Body of pancreas (tissue), 4 donors: ENCODE measurements around the gene LY6G6D. TPM values are rescaled to one million over a fixed set of nuclear protein-coding genes. Genes with fewer than 3 reads are reported as not detected.

Source experiments
- ATAC-seq: fragments of 150-250 bp; one replicate; pipeline ENCODE4 v1.9.1; 2016
- DNase-seq, 4 donors: peaks; one replicate each; pipeline ENCODE4 v3.0.0-alpha.2; 2019
- H3K27ac ChIP-seq, 4 donors: fragments of 200-600 bp; sonication (generic); 1 replicate in 3 of 4; 2 replicates in 1 of 4; pipeline versions ENCODE4 v1.5.1 to v1.6.1; 2016 to 2019; ENCODE audit warnings: mild to moderate bottlenecking in 1 of 4, mixed read lengths in 1 of 4, moderate library complexity in 1 of 4
- H3K27me3 ChIP-seq, 2 donors: fragments of 200-600 bp; sonication (generic); one replicate each; pipeline ENCODE4 v1.6.0; 2016; ENCODE audit warnings: mild to moderate bottlenecking in 1 of 2
- H3K36me3 ChIP-seq, 2 donors: fragments of 200-600 bp; sonication (generic); replicated peaks in 1 of 2; 2 replicates each; pipeline ENCODE4 v1.5.1; 2016; ENCODE audit warnings: low read depth in 2 of 2; ENCODE audit not compliant: insufficient read depth in 1 of 2
- H3K4me1 ChIP-seq: fragments of 200-600 bp; sonication (generic); one replicate; pipeline ENCODE4 v1.6.0; 2016
- H3K4me3 ChIP-seq, 2 donors: fragments of 200-600 bp; sonication (generic); 1 replicate in 1 of 2; 2 replicates in 1 of 2; pipeline ENCODE4 v1.5.1; 2016 to 2019
- H3K9me3 ChIP-seq, 3 donors: fragments of 200-600 bp; sonication (generic); 1 replicate in 2 of 3; 2 replicates in 1 of 3; pipeline ENCODE4 v1.5.1; 2016
- POLR2A ChIP-seq, 3 donors: fragments of 450-650 bp; IDR thresholded peaks; one replicate each; pipeline ENCODE4 v1.6.1; 2016; ENCODE audit warnings: antibody characterized with exemption in 3 of 3, mild to moderate bottlenecking in 2 of 3
- WGBS, 2 donors: methylation state at CpG; one replicate each; pipeline ENCODE4 v1.1.5; 2017; 5-methylcytosine and 5-hydroxymethylcytosine counted together
- intact Hi-C: fragments of 100-400 bp; cut with DNase I; formaldehyde crosslinking; loops from one replicate; pipeline ENCODE4 v1.15.1; 2023
- total RNA-seq, 2 donors: library from RNA; depleted of rRNA; stranded (reverse); fragments of >200 nt; gene quantifications; one replicate each; pipeline ENCODE4 v1.1.0, GENCODE V29; 2016
- TF ChIP-seq, protein P1 (sequence below), 7 experiments: fragments of 450-650 bp in 4 of 7; fragments of 200-600 bp in 3 of 7; sonication (generic) in 3 of 7; IDR thresholded peaks; one replicate each; pipeline ENCODE4 v1.5.1; 2016 to 2019; ENCODE audit warnings: antibody characterized with exemption in 7 of 7

Gene LY6G6D
- total RNA-seq, 2 donors from 2014 or later = not detected

GRCh38 chr6:31687860-31688693 is 27.1 kb upstream of the LY6G6D start:
- DNase-seq (no peak), ATAC-seq (no peak)
- Histone ChIP-seq H3K27ac (no peak overlapping the region), H3K27me3 (no peaks in the 10 kb centered on the region), H3K4me1 (peaks cover 3% of the 10 kb centered on the region), H3K36me3 (peaks cover 0 to 15% of the 10 kb centered on the region in 2 donors), H3K4me3 (no peak overlapping the region), H3K9me3 (no peaks in the 10 kb centered on the region)
- 76 to 80% methylated on average over 13 to 14 of the region's 14 CpGs for WGBS, 2 donors
- TF ChIP-seq POLR2A (IDR thresholded peaks at IDR 0.05) = no peak
- TF ChIP-seq, protein P1, sequence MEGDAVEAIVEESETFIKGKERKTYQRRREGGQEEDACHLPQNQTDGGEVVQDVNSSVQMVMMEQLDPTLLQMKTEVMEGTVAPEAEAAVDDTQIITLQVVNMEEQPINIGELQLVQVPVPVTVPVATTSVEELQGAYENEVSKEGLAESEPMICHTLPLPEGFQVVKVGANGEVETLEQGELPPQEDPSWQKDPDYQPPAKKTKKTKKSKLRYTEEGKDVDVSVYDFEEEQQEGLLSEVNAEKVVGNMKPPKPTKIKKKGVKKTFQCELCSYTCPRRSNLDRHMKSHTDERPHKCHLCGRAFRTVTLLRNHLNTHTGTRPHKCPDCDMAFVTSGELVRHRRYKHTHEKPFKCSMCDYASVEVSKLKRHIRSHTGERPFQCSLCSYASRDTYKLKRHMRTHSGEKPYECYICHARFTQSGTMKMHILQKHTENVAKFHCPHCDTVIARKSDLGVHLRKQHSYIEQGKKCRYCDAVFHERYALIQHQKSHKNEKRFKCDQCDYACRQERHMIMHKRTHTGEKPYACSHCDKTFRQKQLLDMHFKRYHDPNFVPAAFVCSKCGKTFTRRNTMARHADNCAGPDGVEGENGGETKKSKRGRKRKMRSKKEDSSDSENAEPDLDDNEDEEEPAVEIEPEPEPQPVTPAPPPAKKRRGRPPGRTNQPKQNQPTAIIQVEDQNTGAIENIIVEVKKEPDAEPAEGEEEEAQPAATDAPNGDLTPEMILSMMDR (IDR thresholded peaks at IDR 0.05) = no peak
- intact Hi-C loops = no loop called here

- 81 to 82% methylated on average over 10 to 11 of the region's 11 CpGs for WGBS, 2 donors
- Histone ChIP-seq H3K4me1 (no peaks in the 10 kb centered on the region), H3K27me3 (no peaks in the 10 kb centered on the region), H3K36me3 (peaks cover 0 to 15% of the 10 kb centered on the region in 2 donors), H3K27ac (no peak overlapping the region), H3K4me3 (no peak overlapping the region), H3K9me3 (no peaks in the 10 kb centered on the region)
- ATAC-seq (no peak), DNase-seq (no peak)
- intact Hi-C loops = no loop called here
- no peak for TF ChIP-seq POLR2A (IDR thresholded peaks at IDR 0.05)
- TF ChIP-seq, protein P1 (IDR thresholded peaks at IDR 0.05) = peak in 1 of 7 experiments; percentile 21
These were observed 25.7 kb upstream of the LY6G6D start for GRCh38 chr6:31689249-31690110.

- Histone ChIP-seq H3K27me3 (no peaks in the 10 kb centered on the region), H3K9me3 (no peaks in the 10 kb centered on the region), H3K27ac (no peak overlapping the region), H3K4me3 (no peak overlapping the region), H3K4me1 (no peaks in the 10 kb centered on the region), H3K36me3 (peaks cover 0 to 15% of the 10 kb centered on the region in 2 donors)
- TF ChIP-seq POLR2A (IDR thresholded peaks at IDR 0.05) = no peak
- TF ChIP-seq, protein P1 (IDR thresholded peaks at IDR 0.05) = no peak
- WGBS, 2 donors = 73 to 76% methylated on average over 10 of the region's 10 CpGs
- intact Hi-C loops = no loop called here
- ATAC-seq (no peak), DNase-seq (no peak)
These were observed 24.7 kb upstream of the LY6G6D start for GRCh38 chr6:31690231-31691077.

DNA sequence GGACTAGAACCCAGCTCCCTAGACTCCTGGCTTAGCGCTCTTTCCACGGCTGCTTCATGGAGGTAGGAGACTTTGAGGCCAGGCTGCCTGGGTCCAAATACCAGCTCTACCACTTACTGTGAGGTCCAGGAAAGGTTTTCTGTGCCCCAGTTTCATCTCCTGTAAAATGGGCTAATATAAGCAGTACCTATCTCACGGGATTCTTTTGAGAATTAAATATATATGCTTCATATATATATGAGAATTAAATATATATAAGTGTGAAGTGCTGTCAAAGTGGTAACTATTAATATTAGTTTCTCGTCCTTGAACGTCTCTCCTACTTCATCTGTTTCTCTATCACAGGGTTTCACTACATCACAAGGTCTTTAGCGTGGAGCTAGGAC is 24.1 kb upstream of the LY6G6D start:
- WGBS, 2 donors = 86 to 90% methylated on average over 6 of the region's 6 CpGs
- Histone ChIP-seq H3K27me3 (no peaks in the 10 kb centered on the region), H3K4me3 (no peak overlapping the region), H3K36me3 (peaks cover 0 to 15% of the 10 kb centered on the region in 2 donors), H3K27ac (no peak overlapping the region), H3K9me3 (no peaks in the 10 kb centered on the region), H3K4me1 (no peaks in the 10 kb centered on the region)
- DNase-seq (no peak), ATAC-seq (no peak)
- intact Hi-C loops = no loop called here
- TF ChIP-seq, protein P1 (IDR thresholded peaks at IDR 0.05) = no peak
- no peak for TF ChIP-seq POLR2A (IDR thresholded peaks at IDR 0.05)
